Measurements from ENCODE around the gene MYL12B. TPM values are rescaled to one million over a fixed set of nuclear protein-coding genes. Genes with fewer than 3 reads are reported as not detected.

MYL12B gene
- total and polyA plus RNA-seq, 2 of the 8 experiments (the other 6 are each of a cell fraction or from before 2014, with no cell fraction given): 174 to 188 TPM

DNA sequence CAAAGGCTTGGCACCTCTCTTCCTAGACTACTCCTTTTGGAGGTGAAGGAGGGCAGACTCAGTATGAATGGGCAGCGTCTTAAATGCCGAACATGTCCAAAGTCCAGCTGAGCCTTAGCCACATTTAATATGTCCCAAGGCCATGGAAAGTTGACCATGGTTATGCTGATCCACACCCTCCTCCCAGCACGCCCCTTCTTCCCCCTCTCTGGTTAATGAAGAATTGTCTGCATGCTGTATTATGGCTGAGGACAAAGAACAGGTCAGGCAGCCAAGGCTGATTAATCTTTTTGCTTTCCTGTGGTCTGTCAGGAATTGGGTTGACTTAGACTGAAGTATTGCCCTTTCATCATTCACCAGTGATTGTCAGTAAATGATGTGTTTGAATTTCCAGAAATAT is 36.3 kb upstream of the MYL12B start:
- H3K14ac ChIP-seq (ENCODE audit: insufficient read length): no peak overlapping the region
- no peak overlapping the region for H2BK120ac ChIP-seq (replicated peaks; ENCODE audit: low read depth, low read length)
- no peak overlapping the region for H4K91ac ChIP-seq (replicated peaks; ENCODE audit: insufficient read length, low read length)
- H2AK5ac ChIP-seq (ENCODE audit: low read depth, low read length): no peak overlapping the region
- ChIA-PET POLR2A (ENCODE audit: partially characterized antibody) (interaction anchor here (1.2 kb wide), 1 partner anchor 23 kb away, joined by 4 read pairs; no protein-coding TSS in a partner anchor), CTCF (ENCODE audit: partially characterized antibody) (interaction anchor here (1.2 kb wide), 1 partner anchor 74 kb away, joined by 3 read pairs; no protein-coding TSS in a partner anchor)
- no peaks in the 10 kb centered on the region for H3K9me3 ChIP-seq (ENCODE audit: insufficient read depth in 2 of 2, low read depth in 1 of 2, low read length in 1 of 2)
- no peak overlapping the region for H4K8ac ChIP-seq (ENCODE audit: extremely low read depth, insufficient read depth, low read length)
- H3K9ac ChIP-seq (replicated peaks in 1 of 4; ENCODE audit: extremely low read depth in 1 of 4, low read depth in 3 of 4, low read length in 3 of 4): no peak overlapping the region
- no peak overlapping the region; the same call in 1 of the 2 replicates for H2BK12ac ChIP-seq (ENCODE audit: low read depth, low read length)
- no peak overlapping the region for H3K18ac ChIP-seq (ENCODE audit: extremely low read depth, low read length)
- no peak overlapping the region for H2AFZ ChIP-seq (ENCODE audit: low read length)
- H3K4me3 ChIP-seq (ENCODE audit: extremely low read depth in 1 of 4, insufficient read depth in 2 of 4, low read depth in 3 of 4, low read length in 4 of 4): no peak overlapping the region
- H3K79me2 ChIP-seq (ENCODE audit: control insufficient read depth in 1 of 2, insufficient read depth in 2 of 2, low read length in 2 of 2): no peaks in the 10 kb centered on the region
- no peak overlapping the region for H3K23ac ChIP-seq (ENCODE audit: insufficient read length)
- no peaks in the 10 kb centered on the region; a peak in 1 of 7 replicates for H3K27me3 ChIP-seq (replicated peaks in 1 of 4; ENCODE audit: control insufficient read depth in 3 of 4, extremely low read depth in 1 of 4, insufficient read depth in 3 of 4, low read length in 3 of 4)
- no peaks in the 10 kb centered on the region for H3K23me2 ChIP-seq (ENCODE audit: low read depth, low read length)
- DNase-seq (ENCODE audit: low read depth in 1 of 2, low spot score in 2 of 2) (no peak), FAIRE-seq (no peak)
- H3K36me3 ChIP-seq (ENCODE audit: control insufficient read depth in 2 of 4, insufficient read depth in 4 of 4, low read length in 3 of 4): no peaks in the 10 kb centered on the region
- H4K20me1 ChIP-seq (replicated peaks in 1 of 2; ENCODE audit: control insufficient read depth in 1 of 2, insufficient read depth in 2 of 2, low read length in 2 of 2): no peaks in the 10 kb centered on the region
- no peak overlapping the region for H2BK20ac ChIP-seq (ENCODE audit: low read length)
- 78% methylated on average over 3 of the region's 3 CpGs; no CpG with 5 or more reads in 1 of the 2 experiments for WGBS, 2 experiments (ENCODE audit: extremely low coverage in 1 of 2, insufficient coverage in 1 of 2, insufficient read length in 1 of 2, insufficient replicate concordance in 2 of 2, low coverage in 1 of 2, low lambda C conversion rate in 2 of 2, missing lambda C conversion rate in 1 of 2)
- H3K4me2 ChIP-seq (ENCODE audit: insufficient read depth in 1 of 2, low read depth in 2 of 2, low read length in 2 of 2): no peak overlapping the region
- no peak overlapping the region for H2BK5ac ChIP-seq (ENCODE audit: low read depth, low read length)
- no peak overlapping the region for H3K56ac ChIP-seq (replicated peaks; ENCODE audit: insufficient read length, low read depth, low read length)
- no peak overlapping the region for H3K4ac ChIP-seq (replicated peaks; ENCODE audit: insufficient read length, low read depth, low read length)
- peaks cover 0 to 2% (median 0%) of the 10 kb centered on the region in 4 experiments; a peak in 2 of 7 replicates for H3K4me1 ChIP-seq (replicated peaks in 1 of 4; ENCODE audit: control insufficient read depth in 3 of 4, insufficient read depth in 4 of 4, low read length in 3 of 4)
- no peak overlapping the region for H3K27ac ChIP-seq (ENCODE audit: low read depth, low read length)
- H4K5ac ChIP-seq (ENCODE audit: insufficient read length, low read depth, low read length): no peak overlapping the region
- no peaks in the 10 kb centered on the region for H3K79me1 ChIP-seq (ENCODE audit: low read depth, low read length)
- no peak overlapping the region; the same call in 1 of the 2 replicates for H2BK15ac ChIP-seq (ENCODE audit: low read length)
- TF ChIP-seq SP4 (IDR thresholded peaks at IDR 0.05; ENCODE audit: low read length) (no peak), E2F6 (IDR thresholded peaks at IDR 0.05) (no peak), CREB1 (IDR thresholded peaks at IDR 0.05) (no peak), RAD21 (IDR thresholded peaks at IDR 0.05 in 1 of 2, conservative IDR thresholded peaks at IDR 0.05 in 1 of 2; ENCODE audit: low read depth in 2 of 2, low read length in 2 of 2) (no peak), TEAD4 (IDR thresholded peaks at IDR 0.05; ENCODE audit: low read depth, low read length) (no peak), TCF12 (IDR thresholded peaks at IDR 0.05; ENCODE audit: low read depth, low read length) (no peak), MAFK (IDR thresholded peaks at IDR 0.05; ENCODE audit: low read depth, low read length) (no peak), JUND (IDR thresholded peaks at IDR 0.05; ENCODE audit: low read length) (no peak), ZNF274 (IDR thresholded peaks at IDR 0.05; ENCODE audit: borderline replicate concordance, extremely low read depth, low read length) (no peak), SIRT6 (IDR thresholded peaks at IDR 0.05; ENCODE audit: low read length) (no peak), TAF1 (IDR thresholded peaks at IDR 0.05; ENCODE audit: low read depth, low read length) (no peak), EZH2 (IDR thresholded peaks at IDR 0.05; ENCODE audit: low read depth, low read length, severe bottlenecking) (no peak)
- TF ChIP-seq, protein P1, sequence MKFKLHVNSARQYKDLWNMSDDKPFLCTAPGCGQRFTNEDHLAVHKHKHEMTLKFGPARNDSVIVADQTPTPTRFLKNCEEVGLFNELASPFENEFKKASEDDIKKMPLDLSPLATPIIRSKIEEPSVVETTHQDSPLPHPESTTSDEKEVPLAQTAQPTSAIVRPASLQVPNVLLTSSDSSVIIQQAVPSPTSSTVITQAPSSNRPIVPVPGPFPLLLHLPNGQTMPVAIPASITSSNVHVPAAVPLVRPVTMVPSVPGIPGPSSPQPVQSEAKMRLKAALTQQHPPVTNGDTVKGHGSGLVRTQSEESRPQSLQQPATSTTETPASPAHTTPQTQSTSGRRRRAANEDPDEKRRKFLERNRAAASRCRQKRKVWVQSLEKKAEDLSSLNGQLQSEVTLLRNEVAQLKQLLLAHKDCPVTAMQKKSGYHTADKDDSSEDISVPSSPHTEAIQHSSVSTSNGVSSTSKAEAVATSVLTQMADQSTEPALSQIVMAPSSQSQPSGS (IDR thresholded peaks at IDR 0.05; ENCODE audit: low read length): no peak

All from H1 (cell line).